Esophagus (tissue), 2 donors: ENCODE measurements around the gene IGF2BP2. TPM values are rescaled to one million over a fixed set of nuclear protein-coding genes. Genes with fewer than 3 reads are reported as not detected.
A peak's percentile ranks its signal among the peaks of the same experiment; 100 is the strongest.

Source experiments
- H3K27ac ChIP-seq, 2 donors: one replicate each; pipeline ENCODE4 v1.5.1; 2013; ENCODE audit warnings: low read depth in 2 of 2, mild to moderate bottlenecking in 2 of 2, inconsistent platforms in 1 of 2, low read length in 1 of 2, moderate library complexity in 1 of 2
- H3K27me3 ChIP-seq, 2 donors: one replicate each; pipeline ENCODE4 v1.6.1; 2013; ENCODE audit warnings: low read length in 2 of 2, control low read depth in 1 of 2, mild to moderate bottlenecking in 1 of 2; ENCODE audit not compliant: insufficient read depth in 2 of 2, control insufficient read depth in 1 of 2
- H3K36me3 ChIP-seq, 2 donors: one replicate each; pipeline ENCODE4 v1.6.1; 2013; ENCODE audit warnings: low read length in 1 of 2; ENCODE audit not compliant: control insufficient read depth in 2 of 2, insufficient read depth in 2 of 2
- H3K4me1 ChIP-seq, 2 donors: one replicate each; pipeline ENCODE4 v1.6.1; 2013; ENCODE audit warnings: low read length in 1 of 2; ENCODE audit not compliant: control insufficient read depth in 2 of 2, insufficient read depth in 2 of 2
- H3K4me3 ChIP-seq, 2 donors: one replicate each; pipeline ENCODE4 v1.5.1; 2013; ENCODE audit warnings: low read length in 2 of 2, mild to moderate bottlenecking in 2 of 2, low read depth in 1 of 2, moderate library complexity in 1 of 2
- H3K9me3 ChIP-seq, 2 donors: one replicate each; pipeline ENCODE4 v1.6.1; 2013; ENCODE audit warnings: mild to moderate bottlenecking in 2 of 2, low read depth in 1 of 2, low read length in 1 of 2, moderate library complexity in 1 of 2; ENCODE audit not compliant: control insufficient read depth in 2 of 2, insufficient read depth in 1 of 2
- WGBS, 2 donors: extraction: QIAGEN DNeasy Blood & Tissue Kit; methylation state at CpG; one replicate each; pipeline ENCODE4 v1.1.7; 2013; 5-methylcytosine and 5-hydroxymethylcytosine counted together
- polyA plus RNA-seq, 2 donors: library from polyadenylated mRNA; stranded (reverse); fragments of 200-250 nt; gene quantifications; one replicate each; pipeline ENCODE4 v1.2.3, GENCODE V29; 2013
- donor health status: healthy with polysubstance abuse.
- donor health status: Bipolar disorder and iron deficiency.

The IGF2BP2 gene
- polyA plus RNA-seq, 2 donors, result 0.62 to 0.86 TPM

DNA sequence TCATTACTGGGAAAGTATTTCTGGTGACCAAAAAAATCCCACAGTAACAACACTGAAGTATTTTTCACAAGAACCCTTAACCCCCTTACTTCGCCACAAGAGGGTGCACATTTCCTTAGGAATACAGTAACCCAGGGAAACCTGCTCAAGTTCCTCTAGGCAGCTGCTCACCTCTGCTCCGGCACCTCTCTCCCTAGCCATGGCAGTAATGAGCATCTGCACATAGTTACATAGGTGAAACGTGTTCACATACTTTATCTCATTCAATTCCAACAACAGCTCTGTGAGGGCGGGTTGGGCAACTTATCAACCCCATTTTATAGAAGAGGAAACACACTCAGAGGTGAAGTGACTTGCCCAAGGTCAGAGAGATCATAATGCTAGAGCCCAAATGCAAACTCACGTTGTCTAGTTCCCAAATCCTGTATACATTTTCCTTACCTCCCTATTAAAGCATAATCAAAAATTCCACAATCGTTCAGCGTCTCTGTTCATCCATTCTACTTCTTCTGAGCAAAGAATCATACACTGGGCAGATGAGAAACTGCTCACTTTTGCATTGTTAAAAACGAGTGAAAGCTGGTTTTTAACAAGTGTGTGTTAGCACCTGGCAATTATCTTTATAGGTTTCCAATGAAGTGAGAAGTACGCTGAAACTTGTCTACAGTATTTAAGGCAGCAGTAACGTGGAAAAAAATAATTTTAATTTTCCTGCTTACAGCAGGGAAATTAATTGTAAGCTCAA lies 90.7 kb downstream of the IGF2BP2 start:
- WGBS, 2 donors, result 54 to 56% methylated on average over 10 of the region's 10 CpGs

GRCh38 chr3:185732782-185733181 lies 92.1 kb downstream of the IGF2BP2 start:
- H3K9me3 ChIP-seq, result no peaks in the 10 kb centered on the region
- WGBS, 2 donors, result 45 to 47% methylated on average over 1 of the region's 1 CpG
- H3K36me3 ChIP-seq, result no peaks in the 10 kb centered on the region
- H3K4me3 ChIP-seq, result no peak overlapping the region
- H3K27me3 ChIP-seq, result no peaks in the 10 kb centered on the region
- peaks cover 0 to 3% of the 10 kb centered on the region in 2 donors for H3K4me1 ChIP-seq
- H3K27ac ChIP-seq, result no peak overlapping the region

More for the DNA sequence above, 90.7 kb downstream of the IGF2BP2 start:
- H3K27me3 ChIP-seq, result no peaks in the 10 kb centered on the region
- no peaks in the 10 kb centered on the region for H3K9me3 ChIP-seq
- H3K4me3 ChIP-seq, result no peak overlapping the region
- no peak overlapping the region for H3K27ac ChIP-seq
- no peaks in the 10 kb centered on the region for H3K4me1 ChIP-seq
- no peaks in the 10 kb centered on the region for H3K36me3 ChIP-seq

DNA sequence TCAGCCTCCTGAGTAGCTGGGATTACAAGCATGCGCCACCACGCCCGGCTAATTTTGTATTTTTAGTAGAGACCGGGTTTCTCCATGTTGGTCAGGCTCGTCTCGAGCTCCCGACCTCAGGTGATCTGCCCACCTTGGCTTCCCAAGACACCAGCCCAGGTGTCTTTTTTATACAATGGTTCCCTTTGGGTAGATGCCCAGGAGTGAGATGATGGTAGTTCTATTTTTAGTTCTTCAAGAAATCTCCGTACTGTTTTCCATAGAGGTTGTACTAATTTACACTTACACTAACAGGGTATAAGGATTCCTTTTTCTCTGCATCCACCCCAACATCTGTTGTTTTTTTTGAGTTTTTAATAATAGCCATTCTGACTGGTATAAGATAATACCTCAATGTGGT lies 94.3 kb downstream of the IGF2BP2 start:
- no peaks in the 10 kb centered on the region for H3K9me3 ChIP-seq
- peaks cover 0 to 6% of the 10 kb centered on the region in 2 donors for H3K4me1 ChIP-seq
- no peaks in the 10 kb centered on the region for H3K36me3 ChIP-seq
- no peak overlapping the region for H3K27ac ChIP-seq
- no peak overlapping the region for H3K4me3 ChIP-seq
- 88% methylated on average over 8 of the region's 8 CpGs for WGBS, 2 donors
- H3K27me3 ChIP-seq, result no peaks in the 10 kb centered on the region

DNA sequence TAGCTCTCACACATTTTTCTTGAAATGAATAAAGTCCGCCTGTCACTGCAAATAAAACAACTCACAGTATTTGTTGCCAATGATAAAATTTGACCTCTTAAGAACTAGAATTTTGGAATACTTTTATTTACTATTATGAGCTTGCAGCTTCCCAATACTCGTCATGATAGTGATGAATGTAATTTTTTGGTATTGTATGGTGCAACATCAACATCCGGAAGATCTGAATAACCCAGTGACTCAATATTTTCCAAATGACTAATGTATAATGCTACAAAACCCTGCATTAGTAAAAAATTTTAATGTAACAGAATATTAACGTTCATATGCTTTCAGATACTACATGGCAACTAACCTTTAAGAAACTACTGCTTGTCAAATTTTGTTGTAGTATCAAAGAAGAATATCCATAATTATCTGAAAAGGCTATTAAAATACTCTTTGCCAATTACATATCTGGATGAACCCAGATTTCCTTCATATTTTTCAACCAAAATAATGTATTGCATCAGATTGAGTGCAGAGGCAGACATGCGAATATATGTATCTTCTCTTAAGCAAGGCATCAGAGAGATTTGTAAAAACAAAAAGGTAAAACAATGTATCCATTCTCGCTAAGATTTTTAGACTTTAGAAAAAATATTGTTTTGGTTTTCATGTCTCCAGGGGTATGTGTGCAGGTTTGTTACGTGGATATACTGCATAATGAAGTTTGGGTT lies 95.3 kb downstream of the IGF2BP2 start:
- Histone ChIP-seq H3K4me3 (no peak overlapping the region), H3K27ac (no peak overlapping the region), H3K4me1 (peaks cover 0 to 6% of the 10 kb centered on the region in 2 donors), H3K9me3 (peaks cover 0 to 3% of the 10 kb centered on the region in 2 donors), H3K36me3 (no peaks in the 10 kb centered on the region), H3K27me3 (no peaks in the 10 kb centered on the region)
- 58 to 69% methylated on average over 7 of the region's 7 CpGs for WGBS, 2 donors

DNA sequence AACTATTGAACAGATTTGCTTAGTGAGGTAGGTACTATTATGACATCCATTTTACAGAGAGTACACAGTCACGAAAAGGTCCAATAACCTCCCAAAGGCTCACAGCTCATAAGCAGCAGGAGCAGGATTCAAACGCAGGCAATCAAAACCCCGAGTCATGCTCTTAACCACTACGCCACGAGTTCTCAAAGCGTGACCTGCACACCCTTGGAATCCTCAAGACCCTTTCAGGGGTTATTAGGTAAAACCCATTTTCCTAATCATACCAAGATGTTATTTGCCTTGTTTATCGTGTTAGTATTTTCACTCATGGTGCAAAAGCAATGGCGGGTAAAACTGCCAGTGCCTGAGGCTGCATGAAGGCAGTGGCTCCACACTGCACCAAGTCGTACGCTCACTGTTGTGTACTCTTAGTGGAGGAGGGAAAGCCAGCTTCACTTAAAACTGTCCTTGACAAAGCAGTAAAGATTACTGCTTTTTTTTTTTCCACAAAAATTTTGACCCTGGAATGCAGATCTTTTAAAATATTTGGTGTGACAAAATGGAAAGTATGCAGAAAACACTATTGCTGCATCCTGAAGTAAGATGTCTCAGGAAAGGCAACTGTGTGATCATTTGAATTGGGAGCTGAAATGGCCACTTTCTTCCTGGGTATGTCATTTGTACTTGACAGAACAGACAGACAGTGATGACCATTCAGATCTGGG lies 96.1 kb downstream of the IGF2BP2 start:
- no peaks in the 10 kb centered on the region for H3K36me3 ChIP-seq
- peaks cover 0 to 6% of the 10 kb centered on the region in 2 donors for H3K4me1 ChIP-seq
- no peak overlapping the region for H3K4me3 ChIP-seq
- H3K9me3 ChIP-seq, result peaks cover 0 to 3% of the 10 kb centered on the region in 2 donors
- H3K27ac ChIP-seq, result no peak overlapping the region
- WGBS, 2 donors, result 83 to 85% methylated on average over 10 of the region's 10 CpGs
- no peaks in the 10 kb centered on the region for H3K27me3 ChIP-seq

GRCh38 chr3:185727873-185728272 lies 97.0 kb downstream of the IGF2BP2 start:
- H3K4me3 ChIP-seq, result no peak overlapping the region
- H3K27me3 ChIP-seq, result no peaks in the 10 kb centered on the region
- H3K36me3 ChIP-seq, result no peaks in the 10 kb centered on the region
- peaks cover 0 to 6% of the 10 kb centered on the region in 2 donors for H3K4me1 ChIP-seq
- 55 to 68% methylated on average over 9 of the region's 9 CpGs for WGBS, 2 donors
- H3K9me3 ChIP-seq, result peaks cover 0 to 3% of the 10 kb centered on the region in 2 donors
- peak overlapping the region in 1 of 2 donors; percentile 22 for H3K27ac ChIP-seq

DNA sequence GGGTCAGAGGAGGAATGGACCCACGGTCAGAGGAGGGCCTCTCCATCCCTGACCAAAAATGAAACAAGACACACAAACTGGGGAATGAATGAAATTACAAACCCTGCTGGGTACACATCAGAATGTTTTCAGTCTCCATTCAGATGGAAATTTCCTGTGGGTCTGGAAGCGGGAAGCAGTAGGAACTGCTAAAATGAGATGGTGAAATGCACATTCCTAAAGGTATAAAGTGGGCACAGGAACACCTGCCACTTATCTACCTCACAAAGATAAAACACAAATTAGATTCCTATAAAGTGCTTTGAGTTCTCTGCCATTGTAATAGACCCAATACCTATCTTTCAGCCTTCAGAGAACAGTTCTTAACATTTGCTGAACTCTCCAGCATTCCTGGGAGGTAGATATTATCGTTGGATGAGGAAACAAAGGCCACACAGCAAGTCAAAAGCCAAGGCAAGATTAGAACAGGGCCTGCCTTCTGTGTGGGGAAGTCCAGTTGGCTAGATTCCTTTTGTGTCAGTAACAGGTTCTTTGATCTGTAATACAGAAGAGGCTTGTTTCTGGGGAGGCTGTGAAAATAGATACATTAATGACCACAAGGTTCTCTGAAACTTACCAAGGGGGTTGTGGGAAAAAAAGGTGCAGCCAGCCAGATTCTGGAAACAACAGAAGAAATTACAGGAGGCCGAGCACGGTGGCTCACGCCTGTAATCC lies 98.4 kb downstream of the IGF2BP2 start:
- Histone ChIP-seq H3K4me1 (peaks cover 0 to 6% of the 10 kb centered on the region in 2 donors), H3K27ac (no peak overlapping the region), H3K9me3 (peaks cover 0 to 3% of the 10 kb centered on the region in 2 donors), H3K36me3 (no peaks in the 10 kb centered on the region), H3K27me3 (no peaks in the 10 kb centered on the region), H3K4me3 (no peak overlapping the region)
- 82 to 84% methylated on average over 6 of the region's 6 CpGs for WGBS, 2 donors

DNA sequence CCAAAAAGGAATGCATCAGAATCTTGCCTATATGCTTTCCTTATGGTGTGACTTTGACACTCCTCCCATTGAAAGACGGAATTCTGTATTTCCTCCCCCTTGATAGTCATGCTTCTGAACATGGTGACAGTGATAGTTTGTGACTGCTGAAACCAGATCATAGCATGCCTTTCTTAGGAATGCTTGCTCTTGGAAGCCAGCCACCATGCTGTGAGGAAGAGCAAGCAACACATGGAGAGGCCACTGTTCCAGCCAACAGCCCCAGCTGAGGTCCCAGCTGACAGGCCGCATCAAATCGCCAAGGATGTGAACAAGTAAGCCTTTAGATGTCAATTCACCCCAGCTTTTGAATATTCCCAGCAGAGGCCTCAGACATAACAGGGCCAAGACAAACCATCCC lies 100.1 kb downstream of the IGF2BP2 start:
- Histone ChIP-seq H3K4me1 (peaks cover 0 to 6% of the 10 kb centered on the region in 2 donors), H3K4me3 (no peak overlapping the region), H3K27ac (no peak overlapping the region), H3K9me3 (peaks cover 0 to 3% of the 10 kb centered on the region in 2 donors), H3K36me3 (no peaks in the 10 kb centered on the region), H3K27me3 (no peaks in the 10 kb centered on the region)
- 82 to 87% methylated on average over 3 of the region's 3 CpGs for WGBS, 2 donors

DNA sequence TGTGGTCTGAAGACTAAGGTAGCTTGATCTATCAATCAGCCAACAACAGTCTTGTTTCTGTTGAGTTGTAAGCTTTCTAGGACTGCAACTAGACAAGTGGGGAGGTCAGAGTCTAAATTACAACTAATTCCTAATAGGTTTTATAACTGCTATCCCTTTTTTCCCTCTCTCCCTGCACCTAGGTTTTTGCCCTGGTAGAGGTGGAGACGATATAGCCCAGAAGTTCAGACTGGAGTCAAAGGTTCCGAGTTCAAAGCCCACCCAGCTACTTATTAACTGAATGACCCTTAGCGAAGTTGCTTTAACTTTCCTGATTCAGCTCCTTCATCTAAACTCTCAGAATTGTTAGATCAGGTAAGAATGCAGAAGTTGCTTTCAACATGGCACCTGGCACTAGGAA lies 100.6 kb downstream of the IGF2BP2 start:
- Histone ChIP-seq H3K27me3 (no peaks in the 10 kb centered on the region), H3K4me3 (no peak overlapping the region), H3K9me3 (peaks cover 0 to 3% of the 10 kb centered on the region in 2 donors), H3K36me3 (no peaks in the 10 kb centered on the region), H3K27ac (no peak overlapping the region), H3K4me1 (peaks cover 0 to 6% of the 10 kb centered on the region in 2 donors)
- 76 to 94% methylated on average over 3 of the region's 3 CpGs for WGBS, 2 donors
